Stimulated activated CD4-positive, alpha-beta T cell treated with anti-CD3 and anti-CD28 coated beads, Interleukin-12 subunit alpha, Interleukin-12 subunit beta, amount 100 ng/mL, for 4 hours (primary cell): Measurements from ENCODE around the gene GGTLC2.
"Not testable (repeated sequence)": the region's sequence is repeated elsewhere in the genome, so short reads cannot be mapped to it uniquely, and the experiment has no call there.

Source experiments
- DNase-seq: peaks from one replicate; pipeline ENCODE4 v3.0.0-alpha.2; 2020

GGTLC2 gene

DNA sequence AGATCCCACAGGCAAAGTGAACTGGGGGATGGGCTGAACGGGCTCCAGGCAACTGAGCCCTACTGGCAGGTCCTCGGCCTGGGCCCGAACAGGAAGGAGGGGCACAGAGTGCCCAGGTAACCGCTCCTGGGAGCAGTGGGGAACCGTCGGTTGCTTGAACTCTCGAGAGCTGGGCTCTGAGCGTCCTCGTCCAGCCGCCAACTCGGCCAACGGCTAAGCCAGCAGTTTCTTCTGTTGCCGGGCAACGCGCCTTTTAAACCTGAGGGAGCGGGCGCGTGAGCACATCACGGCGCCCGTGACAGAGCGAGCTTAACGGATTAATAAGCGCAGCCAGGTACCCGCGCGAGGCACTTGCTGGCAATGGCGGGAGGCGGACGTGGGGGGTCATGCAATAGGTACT lies at the start of gene GGTLC2:
Gene GGTLC2 (plus strand): TSS at position 301 of the 400 bp plus-strand sequence. CDS start 1,732 bp downstream, outside the sequence.
- not testable (repeated sequence) for DNase-seq

GRCh38 chr22:22595001-22595835 lies 49.2 kb upstream of the GGTLC2 start:
- no peak for DNase-seq

DNA sequence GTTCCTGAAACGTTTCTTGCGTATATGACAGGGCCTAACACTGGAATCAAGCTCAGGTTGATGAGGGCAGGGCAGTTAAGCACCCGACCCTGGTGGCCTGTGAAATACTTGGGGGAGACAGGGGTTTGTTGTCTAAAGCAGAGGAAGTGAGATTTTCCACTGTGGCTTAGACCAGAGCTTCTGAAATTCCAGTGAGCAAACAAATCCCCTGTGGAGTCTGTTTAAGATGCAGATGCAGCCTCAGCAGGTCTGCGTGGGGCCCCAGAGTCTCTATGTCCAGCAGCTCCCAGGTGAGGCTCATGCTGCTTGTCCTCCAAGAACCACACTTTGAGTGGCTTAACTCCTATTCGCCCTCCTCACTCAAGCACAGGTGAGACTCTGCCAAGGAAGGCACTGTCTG lies 46.3 kb upstream of the GGTLC2 start:
- DNase-seq: no peak

DNA sequence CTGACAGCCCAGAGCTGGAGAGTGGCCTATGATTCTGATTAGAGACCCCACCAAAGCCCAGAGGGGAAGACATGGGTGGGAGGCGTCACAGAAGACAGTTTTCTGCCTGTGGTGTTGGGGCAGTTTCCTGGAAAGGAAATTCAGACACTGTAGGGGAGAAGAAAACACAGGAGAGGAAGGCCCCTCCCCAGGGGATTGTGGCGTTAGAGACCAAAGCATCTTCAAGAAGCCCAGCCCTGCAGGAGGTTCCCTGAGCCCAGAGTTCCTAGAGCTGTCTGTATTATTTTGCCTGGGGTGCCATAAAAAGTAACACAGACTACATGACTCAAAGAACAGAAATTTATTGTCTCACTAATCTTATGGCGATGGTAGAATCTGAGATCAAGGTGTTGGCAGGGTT lies 45.2 kb upstream of the GGTLC2 start:
- no peak for DNase-seq

DNA sequence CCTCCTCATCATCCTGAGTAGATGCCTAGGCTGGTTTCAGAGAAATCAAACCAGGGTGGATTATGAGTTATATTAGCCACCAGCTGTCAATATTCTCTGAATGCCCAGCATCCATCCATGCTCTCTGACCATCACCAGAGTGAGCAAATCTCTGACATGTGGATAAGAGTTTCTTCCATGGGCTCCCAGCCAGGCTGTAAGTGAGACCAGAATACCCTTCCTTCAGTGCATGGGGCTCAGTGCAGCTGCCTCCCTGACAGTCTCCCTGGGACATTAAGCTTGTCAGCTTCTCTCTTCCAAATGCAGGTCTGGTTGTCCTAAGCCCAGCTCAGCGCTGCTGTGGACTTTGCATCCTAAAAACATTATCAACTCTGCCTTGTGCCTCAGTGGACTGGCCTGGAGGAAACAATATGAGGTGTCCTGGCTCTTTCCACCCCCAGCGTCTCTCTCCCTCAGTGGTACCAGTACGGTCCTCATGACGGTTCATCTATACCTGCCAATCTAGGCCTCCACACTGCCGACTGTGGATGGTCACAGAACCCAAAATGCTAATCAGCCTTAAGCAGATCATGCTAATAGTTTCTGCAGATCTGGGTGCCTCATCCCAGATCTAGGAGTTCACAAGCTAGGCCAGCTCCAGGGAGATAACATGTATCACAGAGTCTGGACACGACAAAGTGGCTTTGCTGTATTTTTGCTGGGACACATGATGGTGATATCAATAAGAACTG lies 43.7 kb upstream of the GGTLC2 start:
- DNase-seq: no peak

GRCh38 chr22:22603470-22603947 lies 40.9 kb upstream of the GGTLC2 start:
- no peak for DNase-seq

DNA sequence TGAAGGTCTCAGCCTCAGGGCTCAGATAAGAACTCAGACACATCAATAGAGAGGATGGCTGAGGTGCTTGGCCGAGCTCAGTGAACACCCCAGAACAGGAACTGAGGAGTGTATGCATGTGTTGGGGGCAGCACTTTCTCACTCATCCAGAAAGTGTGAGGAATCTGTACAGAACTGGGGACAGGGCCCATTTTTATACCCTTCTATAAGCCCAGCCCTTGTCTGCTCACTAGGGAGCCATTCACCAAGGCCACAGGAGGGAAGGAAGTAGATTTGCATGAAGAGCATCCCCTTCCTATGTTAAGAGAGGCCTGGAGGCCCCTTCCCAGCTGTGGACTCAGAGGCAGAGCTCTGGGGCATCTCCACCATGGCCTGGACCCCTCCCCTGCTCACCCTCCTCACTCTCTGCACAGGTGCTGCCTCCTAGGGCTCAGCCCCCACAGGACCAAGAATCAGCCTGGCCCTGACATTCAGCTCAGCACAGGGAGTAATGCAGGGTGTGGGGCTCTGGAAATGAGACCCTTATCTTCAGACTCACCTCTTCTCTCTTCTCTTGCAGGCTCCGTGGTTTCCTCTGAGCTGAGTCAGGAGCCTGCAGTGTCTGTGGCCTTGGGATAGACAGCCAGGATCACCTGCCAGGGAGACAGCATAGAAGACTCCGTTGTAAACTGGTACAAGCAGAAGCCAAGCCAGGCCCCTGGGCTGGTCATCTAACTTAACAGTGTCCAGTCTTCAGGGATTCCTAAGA lies 39.9 kb upstream of the GGTLC2 start:
- no peak for DNase-seq

DNA sequence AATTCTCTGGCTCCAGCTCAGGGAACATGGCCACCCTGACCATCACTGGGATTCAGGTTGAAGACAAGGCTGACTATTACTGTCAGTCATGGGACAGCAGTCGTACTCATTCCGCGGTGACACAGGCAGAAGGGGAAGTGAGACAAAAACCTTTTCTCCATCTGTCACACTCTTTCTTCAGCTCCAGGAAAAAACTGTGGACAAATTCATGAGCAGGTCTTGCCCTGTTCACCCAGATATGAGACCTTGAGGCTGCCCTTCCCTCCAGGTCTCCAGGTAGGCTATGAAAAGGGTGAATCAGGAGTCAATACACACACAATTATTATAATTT lies 39.4 kb upstream of the GGTLC2 start:
- DNase-seq: no peak

DNA sequence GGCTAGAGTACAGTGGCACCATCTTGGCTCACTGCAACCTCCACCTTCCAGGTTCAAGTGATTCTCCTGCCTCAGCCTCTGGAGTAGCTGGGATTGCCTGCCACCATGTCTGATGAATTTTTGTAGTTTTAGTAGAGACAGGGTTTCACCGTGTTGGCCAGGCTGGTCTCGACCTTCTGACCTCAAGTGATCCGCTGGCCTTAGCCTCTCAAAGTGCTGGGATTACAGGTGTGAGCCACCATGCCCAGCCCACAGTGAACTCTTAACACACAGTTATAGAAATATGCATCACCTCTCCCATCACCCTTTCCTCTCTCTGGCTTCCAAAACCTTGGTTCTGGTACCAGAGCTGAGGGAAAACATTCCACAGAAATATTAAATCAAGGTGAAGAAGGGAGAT lies 36.4 kb upstream of the GGTLC2 start:
- not testable (repeated sequence) for DNase-seq

DNA sequence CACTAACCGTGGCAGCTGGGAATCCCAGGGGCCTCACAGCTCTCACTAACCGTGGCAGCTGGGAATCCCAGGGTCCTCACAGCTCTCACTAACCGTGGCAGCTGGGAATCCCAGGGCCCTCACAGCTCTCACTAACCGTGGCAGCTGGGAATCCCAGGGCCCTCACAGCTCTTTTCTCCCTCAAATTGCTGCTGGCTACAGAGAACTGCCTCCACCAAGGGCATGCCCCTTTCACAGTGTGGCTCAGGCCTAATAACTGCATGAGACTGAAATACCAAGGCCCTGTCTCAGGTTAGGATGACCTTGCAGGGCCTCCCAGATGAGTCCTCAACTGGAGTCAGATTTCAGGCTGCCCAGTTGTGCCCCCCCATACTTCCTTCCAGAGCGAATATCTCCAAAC lies 35.1 kb upstream of the GGTLC2 start:
- DNase-seq: no peak

DNA sequence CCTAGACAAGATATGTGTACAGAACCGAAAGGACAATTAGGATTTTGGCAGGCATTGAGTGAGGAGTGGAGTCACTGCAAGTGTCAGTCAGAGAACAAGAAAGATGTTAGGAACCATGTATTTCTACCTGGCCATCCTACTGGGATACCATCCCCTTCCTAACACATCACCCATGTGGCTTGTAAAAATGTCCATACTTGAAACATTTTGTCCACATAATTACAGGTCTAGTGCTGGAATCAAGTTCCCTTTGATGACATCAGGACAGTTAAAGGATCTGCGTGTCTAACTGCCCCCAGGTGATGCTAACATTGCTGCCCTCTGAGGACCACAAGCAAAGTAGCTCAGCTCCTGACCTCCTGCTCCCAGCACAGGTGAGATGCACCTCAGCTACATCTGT lies 31.9 kb upstream of the GGTLC2 start:
- no peak for DNase-seq

- no peak for DNase-seq
These were observed 30.3 kb upstream of the GGTLC2 start for GRCh38 chr22:22614065-22614464.

DNA sequence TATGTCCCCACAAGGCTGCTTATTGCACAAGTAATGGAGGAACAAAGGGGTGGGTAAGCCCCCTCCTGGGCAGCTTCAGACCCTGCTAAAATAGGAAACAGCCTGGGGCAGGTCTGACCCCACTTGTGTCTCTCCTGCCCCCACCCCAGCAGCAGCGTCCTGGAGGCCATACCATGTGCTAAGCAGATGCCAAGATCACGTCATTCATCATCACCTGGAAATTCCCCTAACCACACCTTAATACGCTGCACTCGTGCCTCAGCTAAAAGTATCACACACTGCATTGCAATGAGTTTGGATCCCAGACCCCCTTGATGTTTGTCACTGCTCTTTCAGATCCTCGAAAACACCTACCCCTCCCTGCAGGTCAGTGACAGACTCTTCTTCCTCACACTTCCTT lies 27.8 kb upstream of the GGTLC2 start:
- DNase-seq: peak; percentile 11

GRCh38 chr22:22618448-22618847 lies 26.0 kb upstream of the GGTLC2 start:
- DNase-seq: no peak

DNA sequence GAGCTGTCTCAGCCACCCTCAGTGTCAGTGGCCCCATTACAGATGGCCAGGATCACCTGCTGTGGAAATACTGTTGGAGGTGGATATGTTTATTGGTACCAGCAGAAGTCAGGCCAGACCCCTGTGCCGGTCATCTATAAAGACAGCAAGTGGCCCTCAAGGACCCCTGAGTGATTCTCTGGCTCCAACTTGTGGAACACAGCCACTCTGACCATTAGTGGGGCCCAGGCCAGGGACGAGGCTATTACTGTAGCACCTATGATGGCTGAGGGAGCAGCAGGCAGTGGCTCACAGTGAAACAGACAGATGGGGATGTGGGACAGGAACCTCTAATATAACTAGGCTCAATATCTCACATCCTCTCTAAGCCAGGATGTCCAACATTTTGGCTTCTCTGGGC lies 25.5 kb upstream of the GGTLC2 start:
- no peak for DNase-seq

GRCh38 chr22:22619765-22620414 lies 24.5 kb upstream of the GGTLC2 start:
- DNase-seq: no peak

- DNase-seq: not testable (repeated sequence)
These were observed 15.6 kb upstream of the GGTLC2 start for GRCh38 chr22:22628546-22629495.

DNA sequence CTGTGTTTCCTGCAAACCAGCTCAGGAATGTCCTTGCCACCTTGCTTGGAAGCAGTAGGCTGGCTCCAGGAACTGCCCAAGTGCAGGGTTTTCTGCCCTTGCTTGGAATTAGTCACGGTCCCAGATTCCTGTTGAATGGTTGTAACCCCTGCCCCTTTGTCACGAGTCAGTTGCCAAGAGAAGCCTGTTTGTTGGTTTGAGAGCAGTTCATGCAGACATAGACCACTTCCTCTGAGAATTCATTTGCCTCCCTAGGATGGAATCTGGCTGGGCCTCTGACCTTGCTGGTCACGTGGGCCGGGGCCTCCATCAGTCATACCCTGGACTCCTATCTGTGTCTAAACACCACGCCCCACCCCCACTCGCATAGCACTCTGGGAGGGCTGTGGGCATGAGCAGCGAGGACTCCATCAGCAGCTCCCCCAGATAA lies 13.2 kb upstream of the GGTLC2 start:
- DNase-seq: not testable (repeated sequence)

DNA sequence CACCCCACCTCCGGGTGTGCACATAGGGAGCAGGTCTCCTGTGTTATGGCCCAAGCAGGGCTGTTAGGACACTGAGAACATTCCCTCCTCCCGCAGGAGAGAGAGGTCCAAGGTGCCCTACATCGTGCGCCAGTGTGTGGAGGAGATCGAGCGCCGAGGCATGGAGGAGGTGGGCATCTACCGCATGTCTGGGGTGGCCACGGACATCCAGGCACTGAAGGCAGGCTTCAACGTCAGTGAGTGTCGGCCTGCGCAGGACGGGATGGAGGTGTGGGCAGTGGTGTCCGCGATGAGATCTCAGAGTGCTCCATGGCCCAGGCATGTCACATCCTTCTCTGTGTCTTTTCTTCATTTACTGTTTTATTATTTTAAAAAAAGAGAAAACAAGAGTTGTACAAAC lies 12.2 kb upstream of the GGTLC2 start:
- DNase-seq: not testable (repeated sequence)

GRCh38 chr22:22633533-22633932 lies 10.9 kb upstream of the GGTLC2 start:
- not testable (repeated sequence) for DNase-seq

DNA sequence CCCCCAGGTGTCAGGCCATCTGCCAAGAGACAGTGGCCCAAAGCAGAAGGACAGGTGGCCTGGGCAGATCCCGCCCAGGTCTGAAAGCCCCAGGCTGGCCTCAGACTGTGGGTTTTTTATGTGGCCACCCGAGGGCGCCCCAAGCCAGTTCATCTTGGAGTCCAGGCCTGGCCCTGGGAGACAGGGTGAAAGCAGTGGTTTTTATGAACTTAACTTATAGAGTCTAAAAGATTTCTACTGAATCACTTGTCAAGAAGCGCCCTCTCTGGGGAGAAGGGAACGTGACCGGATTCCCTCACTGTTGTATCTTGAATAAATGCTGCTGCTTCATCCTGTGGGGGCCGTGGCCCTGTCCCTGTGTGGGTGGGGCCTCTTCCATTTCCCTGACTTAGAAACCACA lies 8.2 kb upstream of the GGTLC2 start:
- DNase-seq: not testable (repeated sequence)

DNA sequence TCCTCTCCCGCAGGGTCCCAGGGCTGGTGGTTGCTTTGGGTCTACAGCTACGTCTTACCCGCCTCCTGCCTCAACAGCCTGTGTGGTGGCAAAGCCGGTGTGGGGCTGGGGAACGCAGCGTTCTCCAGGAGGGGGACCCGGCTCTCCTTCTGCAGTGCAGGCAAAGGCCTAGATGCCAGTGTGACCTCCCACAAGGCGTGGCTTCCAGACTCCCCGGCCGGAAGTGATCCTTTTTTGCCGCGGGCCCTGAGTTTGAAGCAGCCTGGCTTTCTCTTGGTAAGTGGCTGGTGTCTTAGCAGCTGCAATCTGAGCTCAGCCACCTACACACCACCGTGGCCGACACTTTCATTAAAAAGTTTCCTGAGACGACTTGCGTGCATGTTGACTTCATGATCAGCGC lies 6.1 kb upstream of the GGTLC2 start:
- DNase-seq: not testable (repeated sequence)
